ENCODE data around the gene CCDC187.

DNA sequence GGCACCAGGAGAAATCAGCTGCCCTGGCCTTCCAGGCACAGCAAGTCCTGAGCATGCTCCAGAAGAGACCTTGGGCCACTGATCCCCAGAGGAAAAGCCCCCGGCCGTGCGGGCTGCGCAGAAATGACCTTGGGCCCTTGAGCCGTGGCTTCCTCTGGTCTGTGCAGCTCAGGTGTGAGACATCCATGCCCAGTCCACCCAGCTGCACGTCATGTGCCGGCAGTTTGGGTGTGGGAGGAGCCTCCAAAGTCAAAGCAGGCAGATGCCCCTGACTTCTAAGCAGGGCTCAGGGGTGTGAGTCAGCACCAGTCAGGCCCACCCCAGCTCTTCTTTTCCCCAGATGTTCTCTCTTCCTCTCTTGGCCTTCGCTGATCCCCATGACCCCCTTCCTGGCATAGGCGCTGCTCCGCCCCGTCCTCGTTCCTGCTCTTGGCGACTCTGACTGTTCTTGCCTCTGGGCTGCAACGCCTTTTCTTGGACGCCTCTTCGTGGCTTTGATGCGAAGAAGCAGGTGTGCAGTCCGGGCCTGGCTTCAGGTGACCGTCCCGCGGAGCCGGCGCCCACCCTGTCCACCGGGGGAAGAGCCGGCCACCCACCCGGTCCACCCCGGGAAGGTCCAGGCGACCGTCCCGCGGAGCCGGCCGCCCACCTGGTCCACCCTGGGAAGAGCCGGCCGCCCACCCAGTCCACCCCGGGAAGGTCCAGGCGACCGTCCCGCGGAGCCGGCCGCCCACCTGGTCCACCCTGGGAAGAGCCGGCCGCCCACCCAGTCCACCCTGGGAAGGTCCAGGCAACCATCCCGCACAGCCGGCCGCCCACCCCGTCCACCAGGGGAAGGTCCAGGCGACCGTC lies 52.4 kb downstream of the CCDC187 start:
- TF ChIP-seq EP300 (IDR thresholded peaks at IDR 0.05) (no peak), POLR2A (IDR thresholded peaks at IDR 0.05) (no peak)
- TF ChIP-seq, protein P1, sequence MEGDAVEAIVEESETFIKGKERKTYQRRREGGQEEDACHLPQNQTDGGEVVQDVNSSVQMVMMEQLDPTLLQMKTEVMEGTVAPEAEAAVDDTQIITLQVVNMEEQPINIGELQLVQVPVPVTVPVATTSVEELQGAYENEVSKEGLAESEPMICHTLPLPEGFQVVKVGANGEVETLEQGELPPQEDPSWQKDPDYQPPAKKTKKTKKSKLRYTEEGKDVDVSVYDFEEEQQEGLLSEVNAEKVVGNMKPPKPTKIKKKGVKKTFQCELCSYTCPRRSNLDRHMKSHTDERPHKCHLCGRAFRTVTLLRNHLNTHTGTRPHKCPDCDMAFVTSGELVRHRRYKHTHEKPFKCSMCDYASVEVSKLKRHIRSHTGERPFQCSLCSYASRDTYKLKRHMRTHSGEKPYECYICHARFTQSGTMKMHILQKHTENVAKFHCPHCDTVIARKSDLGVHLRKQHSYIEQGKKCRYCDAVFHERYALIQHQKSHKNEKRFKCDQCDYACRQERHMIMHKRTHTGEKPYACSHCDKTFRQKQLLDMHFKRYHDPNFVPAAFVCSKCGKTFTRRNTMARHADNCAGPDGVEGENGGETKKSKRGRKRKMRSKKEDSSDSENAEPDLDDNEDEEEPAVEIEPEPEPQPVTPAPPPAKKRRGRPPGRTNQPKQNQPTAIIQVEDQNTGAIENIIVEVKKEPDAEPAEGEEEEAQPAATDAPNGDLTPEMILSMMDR (IDR thresholded peaks at IDR 0.05): no peak

Measured in tibial nerve (tissue), 4 donors.